ENCODE measurements around the gene YY1.

The YY1 gene

DNA sequence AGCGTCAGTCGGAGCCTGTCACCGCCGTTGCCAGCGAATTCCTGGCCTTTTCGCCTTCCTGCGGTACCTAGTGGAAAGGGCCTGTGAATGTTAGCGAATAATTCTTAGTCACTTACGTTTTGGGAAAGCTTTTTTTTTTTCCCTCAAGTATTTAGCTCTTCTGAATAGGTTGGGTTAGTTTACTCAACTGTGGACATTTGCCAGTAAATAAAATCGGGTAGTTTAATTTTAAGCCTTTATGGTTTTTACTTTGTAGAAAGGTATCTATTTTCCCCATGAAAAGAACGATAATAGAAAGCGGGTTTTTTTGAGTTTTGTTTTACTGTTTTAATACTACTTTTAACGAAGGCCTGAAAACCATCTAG, 1.7 kb downstream of the YY1 start:
- in situ Hi-C loops (cut with MboI; ENCODE audit: low sequenced_read_pairs), result no loop called here

GRCh38 chr14:100241279-100241678, 2.3 kb downstream of the YY1 start:
- in situ Hi-C loops (cut with MboI; ENCODE audit: low sequenced_read_pairs), result no loop called here

DNA sequence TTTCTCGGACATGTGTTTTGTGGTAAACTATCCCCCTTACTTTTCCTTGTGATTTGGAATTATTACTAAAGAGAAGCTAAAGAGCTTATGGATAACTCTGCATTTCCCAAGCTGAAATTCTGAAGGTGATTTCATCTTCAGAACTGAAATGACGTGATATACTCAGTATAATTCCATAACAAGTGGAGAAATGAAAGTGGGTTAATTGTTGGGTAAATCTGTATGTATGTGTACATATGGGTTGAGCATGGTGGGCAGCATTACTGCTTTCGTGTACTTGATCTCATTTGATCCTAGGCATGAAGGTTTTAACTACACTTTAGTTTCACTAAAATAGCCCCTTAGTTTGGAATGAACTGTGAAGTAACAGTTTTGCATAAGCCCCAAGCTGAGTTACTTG, 4.1 kb downstream of the YY1 start:
- in situ Hi-C loops (cut with MboI; ENCODE audit: low sequenced_read_pairs), result no loop called here

GRCh38 chr14:100246809-100247428, 8.0 kb downstream of the YY1 start:
- in situ Hi-C loops (cut with MboI; ENCODE audit: low sequenced_read_pairs), result no loop called here

- in situ Hi-C loops (cut with MboI; ENCODE audit: low sequenced_read_pairs), result no loop called here
These were observed 12.0 kb downstream of the YY1 start for GRCh38 chr14:100250732-100251465.

DNA sequence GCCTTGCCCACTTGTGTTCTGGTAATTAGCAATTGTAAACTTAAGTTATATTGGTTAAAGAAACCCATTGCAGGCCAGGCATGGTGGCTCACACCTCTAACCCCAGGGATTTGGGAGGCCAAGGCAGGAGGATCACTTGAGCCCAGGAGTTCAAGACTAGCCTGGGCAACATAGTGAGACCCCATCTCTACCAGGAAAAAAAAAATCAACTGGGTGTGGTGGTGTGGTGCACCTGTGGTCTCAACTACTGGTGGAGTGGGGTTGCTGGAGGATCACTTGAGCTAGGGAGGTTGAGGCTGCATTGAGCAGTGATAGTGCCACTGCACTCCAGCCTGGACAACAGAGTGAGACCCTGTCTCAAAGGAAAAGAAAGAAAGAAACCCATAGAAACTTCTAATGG, 13.7 kb downstream of the YY1 start:
- in situ Hi-C loops (cut with MboI; ENCODE audit: low sequenced_read_pairs), result no loop called here

DNA sequence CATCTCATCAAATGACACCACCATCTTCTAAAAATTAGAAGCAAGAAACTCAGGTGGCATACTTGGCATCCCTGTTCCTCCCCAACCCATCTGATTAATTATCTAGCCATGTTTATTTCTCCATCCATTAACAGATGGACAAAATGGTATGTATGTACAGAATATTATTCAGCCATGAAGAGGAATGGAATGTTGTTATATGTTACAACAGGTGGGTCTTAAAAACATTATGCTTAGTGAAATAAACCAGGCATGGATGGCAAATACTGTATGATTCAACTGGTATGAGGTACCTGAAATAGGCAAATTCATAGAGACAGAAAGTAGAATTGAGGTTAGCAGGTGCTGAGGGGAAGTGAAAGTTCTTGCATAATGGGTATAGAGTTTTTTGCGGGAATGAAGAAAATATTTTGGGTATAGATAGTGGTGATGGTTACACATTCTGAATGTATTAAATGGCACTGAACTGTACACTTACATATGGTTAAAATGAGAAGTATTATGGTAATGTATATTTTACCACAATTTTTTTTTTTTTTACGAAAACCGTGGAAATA, 17.5 kb downstream of the YY1 start:
- in situ Hi-C loops (cut with MboI; ENCODE audit: low sequenced_read_pairs), result no loop called here

DNA sequence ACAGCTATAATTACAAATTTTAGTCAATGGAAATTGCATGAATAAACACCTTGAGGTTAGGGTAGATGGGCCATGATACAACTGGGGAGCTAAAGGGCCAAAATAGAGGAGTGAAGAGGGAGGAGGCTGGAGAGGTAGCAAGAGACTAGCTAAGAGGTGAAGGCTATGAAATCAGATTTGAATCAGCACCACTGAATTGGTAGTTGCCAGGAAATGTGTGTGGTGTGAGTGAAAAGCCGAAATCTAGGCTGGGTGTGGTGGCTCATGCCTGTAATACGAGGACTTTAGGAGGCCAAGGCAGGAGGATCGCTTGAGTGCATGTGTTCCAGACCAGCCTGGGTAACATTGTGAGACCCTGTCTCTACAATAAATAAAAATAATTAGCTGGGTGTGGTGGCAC, 22.7 kb downstream of the YY1 start:
- in situ Hi-C loops (cut with MboI; ENCODE audit: low sequenced_read_pairs), result no loop called here

DNA sequence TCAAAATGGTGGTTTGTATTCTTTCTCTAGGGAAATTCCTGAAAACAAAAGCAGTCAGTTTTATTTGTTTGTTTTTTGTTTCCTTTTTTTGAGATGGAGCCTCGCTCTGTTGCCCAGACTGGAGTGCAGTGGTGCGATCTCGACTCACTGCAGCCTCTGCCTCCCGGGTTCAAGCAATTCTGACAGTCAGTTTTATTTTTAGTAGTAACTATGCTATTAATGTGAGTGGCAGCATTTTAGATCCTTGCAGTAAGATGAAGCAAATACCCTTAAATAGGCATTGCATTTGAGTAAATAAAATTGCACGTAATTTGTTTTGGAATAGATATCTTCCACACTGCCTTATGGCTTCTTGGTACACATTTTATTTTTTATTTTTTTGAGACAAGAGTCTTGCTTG, 23.6 kb downstream of the YY1 start:
- in situ Hi-C loops (cut with MboI; ENCODE audit: low sequenced_read_pairs), result no loop called here

GRCh38 chr14:100263141-100263540, 24.2 kb downstream of the YY1 start:
- in situ Hi-C loops (cut with MboI; ENCODE audit: low sequenced_read_pairs), result no loop called here

DNA sequence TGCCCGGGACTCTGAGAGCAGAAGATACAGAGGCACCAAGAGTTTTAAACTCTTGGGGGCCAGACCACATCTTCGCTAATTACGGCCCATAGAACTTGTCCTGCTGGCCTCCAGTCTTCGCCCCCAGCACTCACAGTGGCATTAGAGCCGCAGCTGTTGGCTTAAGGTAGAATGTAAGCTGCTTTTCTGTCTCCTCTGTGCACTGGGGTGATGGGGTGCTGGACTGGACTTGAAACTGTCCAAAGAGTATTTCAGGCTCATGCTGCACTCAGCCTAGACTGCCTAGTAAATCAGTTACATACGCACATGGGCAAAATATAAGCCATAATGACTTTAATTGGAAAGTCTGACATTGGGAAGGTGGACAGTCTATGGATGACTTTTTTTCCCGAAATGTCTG, 29.0 kb downstream of the YY1 start:
- in situ Hi-C loops (cut with MboI; ENCODE audit: low sequenced_read_pairs), result no loop called here

GRCh38 chr14:100268591-100269207, 29.8 kb downstream of the YY1 start:
- in situ Hi-C loops (cut with MboI; ENCODE audit: low sequenced_read_pairs), result no loop called here

GRCh38 chr14:100271247-100271939, 32.4 kb downstream of the YY1 start:
- in situ Hi-C loops (cut with MboI; ENCODE audit: low sequenced_read_pairs), result no loop called here

GRCh38 chr14:100274250-100274649, 35.3 kb downstream of the YY1 start:
- in situ Hi-C loops (cut with MboI; ENCODE audit: low sequenced_read_pairs), result no loop called here

GRCh38 chr14:100275214-100275613, 36.3 kb downstream of the YY1 start:
- in situ Hi-C loops (cut with MboI; ENCODE audit: low sequenced_read_pairs), result no loop called here

GRCh38 chr14:100278702-100279101, 39.8 kb downstream of the YY1 start:
- in situ Hi-C loops (cut with MboI; ENCODE audit: low sequenced_read_pairs), result no loop called here

DNA sequence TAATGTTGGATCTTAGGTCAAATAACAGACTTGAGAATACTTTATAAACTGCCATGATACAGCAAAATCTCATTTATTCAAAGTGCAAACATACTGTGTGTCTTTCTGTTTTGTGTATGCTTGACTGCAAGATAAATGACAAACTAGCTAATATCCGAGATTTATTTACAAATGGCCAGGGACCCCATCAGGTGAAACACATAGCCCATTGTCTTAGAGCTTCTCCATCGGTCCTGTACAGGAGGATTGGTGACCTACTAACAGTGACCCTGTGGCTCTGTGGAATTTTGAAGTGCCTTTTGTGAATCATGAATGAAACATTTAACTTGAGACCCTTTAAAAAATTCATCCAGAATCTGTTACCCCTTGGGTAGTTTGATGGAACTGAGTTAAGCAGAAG, 40.2 kb downstream of the YY1 start:
- in situ Hi-C loops (cut with MboI; ENCODE audit: low sequenced_read_pairs), result no loop called here

GRCh38 chr14:100279563-100279962, 40.6 kb downstream of the YY1 start:
- in situ Hi-C loops (cut with MboI; ENCODE audit: low sequenced_read_pairs), result no loop called here

DNA sequence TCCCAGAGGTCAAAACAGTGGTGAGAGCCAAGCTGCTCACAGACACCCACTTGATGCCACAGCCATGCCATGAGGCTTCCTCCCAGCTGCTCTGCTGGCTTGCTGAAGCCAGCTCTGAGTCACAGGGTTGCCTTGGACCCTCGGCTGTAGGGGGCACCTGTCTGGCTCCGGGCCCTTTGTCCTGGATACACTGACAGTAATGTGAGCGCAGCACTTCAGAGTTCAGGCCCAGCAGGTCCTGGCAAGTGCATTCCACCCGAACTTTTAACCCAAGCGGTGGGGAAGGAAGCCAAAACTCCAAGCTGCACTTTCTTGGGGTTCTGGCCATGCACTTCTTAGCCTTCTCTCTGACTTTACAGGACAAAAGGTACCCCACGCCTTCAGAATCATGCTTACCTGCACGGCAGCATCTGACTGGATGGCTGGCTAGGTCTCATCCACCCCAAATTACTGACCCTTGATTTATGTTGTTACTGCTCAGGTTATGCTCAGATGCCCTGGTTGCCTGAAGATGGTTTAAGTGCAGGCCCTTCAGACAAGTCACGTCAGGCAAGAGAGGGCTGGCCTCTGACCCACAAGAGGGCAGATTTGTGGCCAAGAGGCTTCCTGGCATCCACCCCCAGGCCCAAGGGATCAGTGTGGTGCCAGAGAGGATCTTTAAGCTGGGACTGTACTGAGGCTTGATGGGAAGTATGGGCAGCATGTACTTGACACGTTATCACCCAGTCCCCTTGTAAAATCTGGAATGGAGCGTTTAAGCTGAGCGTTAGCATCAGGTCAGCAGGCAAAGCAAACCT, 42.5 kb downstream of the YY1 start:
- in situ Hi-C loops (cut with MboI; ENCODE audit: low sequenced_read_pairs), result no loop called here

DNA sequence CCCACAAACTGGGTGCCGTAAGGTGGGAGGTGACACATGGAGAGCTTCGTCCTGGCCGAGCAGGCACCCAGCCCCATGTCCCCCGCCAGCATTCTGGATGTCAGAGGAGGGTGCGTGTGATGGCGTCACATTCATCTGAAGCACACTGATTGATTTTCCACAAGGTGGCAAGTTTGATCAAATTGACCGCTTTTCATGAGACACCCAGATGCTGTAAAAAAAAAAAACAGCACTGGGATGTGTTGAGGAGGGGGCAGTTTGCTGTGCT, 43.1 kb downstream of the YY1 start:
- in situ Hi-C loops (cut with MboI; ENCODE audit: low sequenced_read_pairs), result no loop called here

Measured in HL-60/S4 treated with phorbol 12-myristate 13-acetate at 8.2 ng/mL for 4 days and 3 days (cell line).